Activated CD8-positive, alpha-beta memory T cell treated with anti-CD3 and anti-CD28 coated beads for 48 hours (primary cell): ENCODE data around the gene MAGI2.

Experiments
- DNase-seq, 3 experiments: peaks; one replicate each; pipeline ENCODE4 v3.0.0-alpha.2; 2020; ENCODE audit warnings: low read depth in 2 of 3, low spot score in 2 of 3

Gene MAGI2

GRCh38 chr7:78383096-78383880 is 1070.2 kb downstream of the MAGI2 start:
- no peak for DNase-seq

GRCh38 chr7:78379148-78379547 is 1074.3 kb downstream of the MAGI2 start:
- DNase-seq, result no peak

- DNase-seq, result no peak
Observed at GRCh38 chr7:78377532-78377931, 1075.9 kb downstream of the MAGI2 start.

- no peak for DNase-seq
Observed at GRCh38 chr7:78370936-78371335, 1082.5 kb downstream of the MAGI2 start.

DNA sequence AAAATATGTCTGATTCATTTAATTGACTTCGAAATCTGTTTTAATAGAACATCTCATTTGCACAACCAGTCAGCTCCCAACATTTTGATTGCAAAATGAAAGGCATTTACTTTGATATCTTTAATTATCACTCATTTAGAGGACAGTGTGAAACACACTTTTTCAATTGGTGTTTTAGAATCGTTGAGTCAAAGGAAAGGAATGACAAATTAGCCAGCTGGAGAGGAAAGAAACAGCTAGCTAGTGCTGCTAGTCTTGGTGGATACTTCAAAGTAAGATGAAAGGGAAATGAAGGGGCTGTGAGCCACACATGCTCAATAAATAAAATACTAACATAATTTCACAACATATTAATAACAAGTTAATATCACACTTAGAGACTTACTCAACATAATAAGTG is 1084.7 kb downstream of the MAGI2 start:
- no peak for DNase-seq

DNA sequence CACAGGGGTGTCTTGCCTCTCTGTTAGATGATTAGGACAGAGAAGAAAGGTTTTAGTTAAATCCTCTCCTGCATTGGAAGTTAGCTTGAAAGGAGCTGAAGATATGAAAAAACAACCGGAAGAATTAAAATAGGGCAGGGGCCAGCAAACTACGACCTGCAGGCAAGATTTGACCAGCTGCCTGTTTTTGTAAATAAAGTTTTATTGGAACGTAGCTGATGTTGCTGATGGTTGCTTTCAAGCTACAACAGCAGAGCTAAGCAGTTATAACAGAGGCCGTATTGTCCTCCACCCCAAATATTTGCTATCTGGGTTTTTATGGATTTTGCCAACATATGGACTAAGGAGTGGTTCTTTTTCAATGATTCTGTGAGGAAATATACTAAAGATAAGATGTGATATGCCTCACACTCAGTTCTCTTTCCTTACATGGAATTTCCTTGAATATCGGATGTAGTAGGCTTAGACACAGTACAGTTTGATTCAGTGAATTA is 1086.1 kb downstream of the MAGI2 start:
- DNase-seq, result no peak

DNA sequence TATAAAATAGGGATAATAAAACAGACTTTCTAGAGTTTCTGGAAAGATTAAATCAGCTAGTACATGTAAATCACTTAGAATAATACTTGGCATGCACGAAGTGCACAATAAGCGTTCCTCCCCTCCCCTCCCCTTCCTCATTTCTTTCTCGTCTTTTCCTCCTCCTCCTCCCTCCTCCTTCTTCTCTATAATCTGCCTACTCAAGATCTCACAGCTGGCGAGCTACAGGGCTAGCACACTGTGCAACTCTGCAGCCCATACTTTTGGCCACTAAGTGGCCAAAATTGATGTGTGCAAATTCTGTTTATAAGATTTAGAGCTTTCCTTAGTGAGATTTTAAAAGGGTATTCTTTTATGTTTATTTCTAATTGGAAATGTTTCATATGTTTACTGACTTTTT is 1089.6 kb downstream of the MAGI2 start:
- DNase-seq, result no peak

GRCh38 chr7:78359836-78360235 is 1093.6 kb downstream of the MAGI2 start:
- DNase-seq, result no peak

GRCh38 chr7:78357709-78358108 is 1095.8 kb downstream of the MAGI2 start:
- no peak for DNase-seq

GRCh38 chr7:78355834-78356233 is 1097.6 kb downstream of the MAGI2 start:
- no peak for DNase-seq

DNA sequence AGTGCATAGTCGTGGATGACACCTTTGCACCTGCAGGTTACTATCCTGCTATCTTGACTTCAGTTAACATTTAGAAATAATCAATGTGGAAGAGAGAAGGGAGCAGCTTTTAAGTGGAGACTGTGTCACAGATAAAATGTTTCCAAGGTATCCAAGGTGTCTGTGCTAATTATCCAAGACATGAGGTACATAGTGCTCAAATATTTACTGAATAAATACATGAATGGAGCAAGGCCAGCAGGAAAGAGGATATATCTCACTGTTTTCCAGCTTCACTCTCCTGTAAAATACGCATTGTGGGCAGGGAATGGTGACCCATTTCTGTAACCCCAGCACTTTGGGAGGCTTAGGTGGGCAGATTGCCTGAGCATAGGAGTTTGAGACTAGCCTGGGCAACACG is 1102.5 kb downstream of the MAGI2 start:
- no peak for DNase-seq

- no peak for DNase-seq
Observed at GRCh38 chr7:78350391-78350790, 1103.1 kb downstream of the MAGI2 start.

DNA sequence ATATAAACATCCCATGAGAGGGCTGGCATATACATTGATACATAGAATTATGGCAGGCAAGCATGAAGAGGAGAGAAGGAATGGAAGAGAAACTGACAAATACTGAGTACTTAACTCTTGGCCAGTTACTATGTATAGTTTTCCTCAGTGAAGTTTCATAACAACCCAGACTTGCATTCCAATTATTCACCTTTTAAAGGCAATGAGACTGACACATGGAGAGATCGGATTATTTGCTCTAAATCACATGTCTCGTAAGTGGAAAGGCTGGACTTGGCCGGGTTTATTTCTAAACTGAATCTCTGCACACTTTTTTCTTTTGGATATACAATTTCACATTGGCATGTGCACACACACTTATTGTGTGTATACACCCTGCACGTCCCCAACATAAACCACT is 1106.6 kb downstream of the MAGI2 start:
- DNase-seq, result no peak

DNA sequence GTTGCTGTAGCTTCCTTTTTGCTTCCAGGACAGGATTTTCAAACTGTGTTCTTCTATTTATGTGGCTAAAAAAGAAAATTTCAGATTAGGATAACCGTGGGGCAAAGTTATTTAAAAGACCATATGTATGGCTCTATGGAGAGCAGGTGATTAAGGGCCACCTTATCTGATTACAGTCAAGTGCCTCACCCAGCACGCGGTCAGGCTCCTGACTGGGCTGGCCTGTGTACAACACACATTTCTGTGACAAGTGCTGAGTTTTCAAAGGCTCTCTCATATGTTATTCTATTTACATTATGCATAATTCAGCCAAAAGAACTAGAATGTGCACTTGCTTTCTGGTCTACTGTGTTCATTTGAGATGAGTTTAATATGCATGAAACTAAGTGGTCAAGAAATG is 1107.5 kb downstream of the MAGI2 start:
- no peak for DNase-seq

- no peak for DNase-seq
Observed at GRCh38 chr7:78345293-78345911, 1108.1 kb downstream of the MAGI2 start.

DNA sequence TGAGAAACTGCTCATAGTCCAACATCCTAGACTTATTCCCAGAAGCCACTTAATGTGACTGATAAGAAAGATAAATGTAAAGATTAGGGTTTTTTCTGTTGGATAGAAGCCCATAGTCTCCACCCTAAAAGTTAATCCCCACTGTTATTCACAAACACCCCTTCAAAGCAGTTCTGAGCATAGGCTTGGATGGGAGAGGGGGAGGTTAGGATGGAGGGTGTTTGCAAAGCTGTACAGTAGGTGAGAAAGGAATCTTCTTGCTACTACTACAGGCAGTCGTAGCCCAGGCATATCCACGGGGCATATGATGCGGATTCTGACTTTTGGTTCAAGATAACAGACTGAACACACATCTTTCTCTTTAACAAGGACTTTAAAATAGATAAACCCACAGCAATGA is 1119.0 kb downstream of the MAGI2 start:
- no peak for DNase-seq

- no peak for DNase-seq
Observed at GRCh38 chr7:78333530-78334425, 1119.7 kb downstream of the MAGI2 start.

DNA sequence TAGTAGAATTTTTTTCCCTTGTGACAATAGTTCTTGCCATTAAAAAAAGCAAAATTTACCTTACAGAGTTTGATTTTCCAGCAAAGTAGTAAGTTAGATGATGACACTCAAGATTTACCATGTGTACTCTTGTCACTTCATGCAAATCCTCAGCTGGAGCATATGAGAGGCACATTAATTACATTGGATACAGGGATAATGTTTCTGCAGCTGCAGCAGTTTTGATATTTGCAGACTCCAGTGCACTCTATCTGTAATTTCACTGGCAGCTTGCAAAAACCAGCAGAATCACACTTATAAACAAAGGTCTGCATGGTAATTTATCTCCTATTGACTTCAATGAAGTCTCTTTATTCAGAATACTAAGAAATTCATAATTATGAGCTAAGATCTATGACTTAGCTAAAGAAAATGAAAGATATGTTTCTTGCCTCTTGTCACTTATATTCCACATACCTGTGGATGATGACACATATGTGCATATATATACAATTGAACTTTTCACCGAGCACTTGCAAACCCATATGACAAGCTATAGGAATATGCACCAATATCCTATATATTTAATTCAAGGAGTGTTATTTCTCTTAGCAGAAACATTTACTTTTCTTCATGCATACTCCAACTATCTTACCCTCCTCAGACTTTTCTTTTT is 1124.3 kb downstream of the MAGI2 start:
- DNase-seq, result no peak

GRCh38 chr7:78327718-78328117 is 1125.7 kb downstream of the MAGI2 start:
- DNase-seq, result no peak

DNA sequence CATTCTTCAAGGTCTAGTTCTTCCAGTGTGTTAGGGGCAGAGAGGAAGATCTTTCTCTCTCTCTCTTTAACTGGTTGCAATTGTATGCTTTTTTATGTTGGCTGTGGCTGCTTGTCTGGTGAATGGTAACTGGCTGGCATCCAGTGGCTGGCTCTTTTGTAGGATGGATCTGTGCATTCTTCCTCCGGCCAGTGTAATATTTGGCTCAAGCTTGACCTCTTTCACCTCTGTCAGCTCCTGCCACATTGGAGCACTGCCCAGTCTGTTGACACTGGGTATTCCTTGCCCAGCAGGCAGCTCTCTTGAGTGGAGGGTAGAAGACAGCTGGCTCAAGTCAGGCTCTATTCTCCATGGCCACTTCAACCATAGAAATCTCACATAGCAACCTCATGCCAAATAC is 1126.6 kb downstream of the MAGI2 start:
- DNase-seq, result no peak

GRCh38 chr7:78326189-78326588 is 1127.3 kb downstream of the MAGI2 start:
- no peak for DNase-seq
